Ectodermal cell (in vitro differentiated cells): ENCODE measurements around the gene G6PC3.
A peak's percentile ranks its signal among the peaks of the same experiment; 100 is the strongest.

Source experiments
- H3K27ac ChIP-seq: 2 replicates; pipeline ENCODE4 v1.7.0; 2013; ENCODE audit warnings: mild to moderate bottlenecking, low read depth, low read length; ENCODE audit not compliant: insufficient read depth, poor library complexity, severe bottlenecking
- H3K27me3 ChIP-seq: 2 replicates; pipeline ENCODE4 v1.7.0; 2013; ENCODE audit warnings: mild to moderate bottlenecking, low read length; ENCODE audit not compliant: insufficient read depth, control insufficient read depth, poor library complexity, severe bottlenecking
- H3K36me3 ChIP-seq: one replicate; pipeline ENCODE4 v1.7.0; 2013; ENCODE audit warnings: low read length; ENCODE audit not compliant: control insufficient read depth, insufficient read depth
- H3K4me1 ChIP-seq: one replicate; pipeline ENCODE4 v1.7.0; 2013; ENCODE audit warnings: low read length; ENCODE audit not compliant: control insufficient read depth, insufficient read depth
- H3K4me3 ChIP-seq: 2 replicates; pipeline ENCODE4 v1.7.0; 2013; ENCODE audit warnings: low read depth, low read length, control low read depth; ENCODE audit not compliant: insufficient read depth
- H3K9me3 ChIP-seq: 2 replicates; pipeline ENCODE4 v1.7.0; 2013; ENCODE audit warnings: mild to moderate bottlenecking, low read length, moderate library complexity; ENCODE audit not compliant: control insufficient read depth
- WGBS, 2 experiments: methylation state at CpG; one replicate each; pipeline ENCODE4 v1.1.7; 2013; ENCODE audit warnings: missing lambda C conversion rate in 2 of 2; 5-methylcytosine and 5-hydroxymethylcytosine counted together

The G6PC3 gene

DNA sequence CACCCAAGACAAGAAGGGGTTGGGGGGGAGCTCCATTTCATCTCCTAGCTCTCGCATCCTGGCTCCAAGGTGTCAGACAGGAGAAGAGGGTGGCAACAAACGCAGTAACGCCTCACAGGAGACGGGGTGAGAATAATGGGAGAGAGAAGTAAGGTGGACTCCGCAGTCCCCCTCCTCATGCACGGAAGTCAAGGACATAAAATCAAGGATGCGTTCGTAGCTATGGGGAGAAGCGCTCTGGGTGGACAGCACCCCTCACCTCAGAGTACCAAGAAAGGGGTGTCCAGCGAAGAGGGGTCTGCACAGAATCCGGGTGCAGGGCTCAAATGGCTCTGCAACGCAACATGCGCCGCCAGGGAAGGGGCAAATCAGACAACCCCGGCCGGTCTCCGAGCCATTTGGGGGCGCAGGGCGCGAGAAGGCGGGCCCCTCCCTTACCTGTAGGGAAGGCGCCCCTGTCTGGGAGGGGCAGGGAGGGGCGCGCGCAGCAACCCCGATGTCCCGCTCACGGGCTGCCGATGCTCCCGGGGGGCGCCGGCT, 52.4 kb downstream of the G6PC3 start:
- 2% methylated on average over 32 of the region's 32 CpGs for WGBS, 2 experiments
- H3K36me3 ChIP-seq, result no peaks in the 10 kb centered on the region
- H3K4me3 ChIP-seq, result peak overlapping the region; percentile 77

DNA sequence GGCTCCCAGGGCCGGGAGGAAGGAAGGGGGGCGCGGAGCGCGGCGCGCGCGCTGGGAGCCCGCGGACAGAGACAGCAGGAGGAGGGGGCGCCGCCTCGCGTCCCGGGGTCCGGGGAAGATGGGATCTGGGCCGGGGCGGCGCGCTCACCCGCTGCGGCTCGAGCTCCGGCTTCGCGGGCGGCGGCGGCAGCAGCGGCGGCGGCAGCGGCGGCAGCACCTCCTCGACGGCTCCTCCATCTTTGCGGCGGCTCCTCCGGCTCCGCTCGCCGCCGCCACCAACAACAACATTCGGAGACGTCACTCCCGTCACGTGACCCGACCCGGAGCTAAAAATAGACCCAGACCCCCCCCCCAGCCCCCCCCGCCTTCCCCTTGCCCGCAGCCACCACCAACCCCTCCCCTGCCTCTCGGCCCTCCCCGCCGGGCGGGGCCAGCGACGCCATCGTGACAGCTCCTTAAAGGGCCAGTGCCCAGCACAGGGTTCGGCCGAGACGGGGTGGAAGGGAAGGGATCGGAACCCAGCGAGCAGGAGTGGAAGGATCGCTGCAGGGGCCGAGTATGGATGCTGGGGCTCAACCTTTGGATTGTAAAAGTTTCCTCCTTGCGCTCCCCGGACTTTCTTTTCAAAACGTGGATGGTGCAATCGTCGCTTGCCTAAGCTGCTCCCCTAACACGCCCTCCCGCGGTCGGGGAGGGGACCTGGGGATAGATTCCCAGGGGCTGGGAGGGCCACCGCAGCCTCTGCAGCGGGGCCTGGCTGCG, 53.0 kb downstream of the G6PC3 start, which contains the start of gene HDAC5:
HDAC5 (minus strand) TSS at position 286 of the 762 bp plus-strand sequence. CDS start 6,126 bp downstream, outside the sequence.
- WGBS, 2 experiments, result 0% methylated on average over 74 to 75 of the region's 78 CpGs
- peaks cover 24% of the 10 kb centered on the region for H3K4me1 ChIP-seq

More for the DNA sequence above, 52.4 kb downstream of the G6PC3 start:
- no peaks in the 10 kb centered on the region for H3K27me3 ChIP-seq
- H3K27ac ChIP-seq, result peak overlapping the region; percentile 33
- peaks cover 31% of the 10 kb centered on the region for H3K4me1 ChIP-seq
- no peaks in the 10 kb centered on the region for H3K9me3 ChIP-seq

DNA sequence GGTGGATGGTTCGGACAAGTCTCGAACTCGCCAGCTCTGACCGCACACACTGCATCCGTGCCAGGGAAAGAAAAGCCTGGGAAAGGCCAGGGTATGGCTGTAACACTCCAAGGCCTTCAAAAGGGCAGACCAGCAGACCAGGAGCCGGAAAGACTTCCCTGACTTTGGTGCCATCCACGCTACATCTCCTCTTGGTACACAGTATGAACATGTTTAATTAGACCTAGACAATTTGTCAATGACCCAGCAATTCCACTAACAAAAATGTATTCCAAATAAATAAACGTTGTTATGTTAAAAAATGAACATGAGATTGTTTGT, 53.5 kb downstream of the G6PC3 start:
- no peaks in the 10 kb centered on the region for H3K36me3 ChIP-seq
- H3K9me3 ChIP-seq, result no peaks in the 10 kb centered on the region
- peak overlapping the region; percentile 77 for H3K4me3 ChIP-seq
- WGBS, 2 experiments, result 20% methylated on average over 7 of the region's 8 CpGs
- H3K27ac ChIP-seq, result peak overlapping the region; percentile 44
- H3K27me3 ChIP-seq, result no peaks in the 10 kb centered on the region
- H3K4me1 ChIP-seq, result peaks cover 19% of the 10 kb centered on the region

More for the DNA sequence above, 53.0 kb downstream of the G6PC3 start, which contains the start of gene HDAC5:
- peak within 1 kb of the TSS; percentile 88 for H3K27ac ChIP-seq
- H3K4me3 ChIP-seq, result peak within 1 kb of the TSS; percentile 77
- no peaks in the 10 kb centered on the region for H3K27me3 ChIP-seq
- H3K9me3 ChIP-seq, result no peaks in the 10 kb centered on the region
- no peaks in the 10 kb centered on the region for H3K36me3 ChIP-seq
